HL-60/S4 treated with retinoic acid at 250 ng/mL for 4 days and 3 days (cell line): ENCODE results near the gene MACF1.

Experiments used
- in situ Hi-C: fragments of 300-500 bp; cut with MboI; formaldehyde crosslinking; loops from 2 replicates; pipeline ENCODE4 v1.7.0; 2022; ENCODE audit warnings: low sequenced_read_pairs

The MACF1 gene

DNA sequence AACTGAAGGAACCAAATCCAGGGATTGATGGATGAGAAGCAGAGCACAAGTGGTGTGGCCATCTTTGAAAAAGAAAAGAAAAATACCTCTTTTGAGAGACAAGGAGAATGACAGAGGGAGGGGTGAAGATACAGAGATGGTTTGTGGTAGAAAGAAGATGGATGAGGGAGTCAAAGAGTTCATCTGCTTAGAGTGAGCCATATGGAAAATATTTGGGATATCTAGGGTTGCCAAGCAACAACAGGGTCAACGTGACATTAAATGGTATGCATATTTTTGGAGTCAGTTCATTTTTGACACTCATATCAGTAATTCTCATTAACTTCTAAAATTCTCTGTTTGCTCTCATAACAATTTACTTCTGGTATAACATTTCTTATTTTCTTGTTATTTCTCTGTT, 50.7 kb downstream of the MACF1 start:
- in situ Hi-C loops: no loop called here

DNA sequence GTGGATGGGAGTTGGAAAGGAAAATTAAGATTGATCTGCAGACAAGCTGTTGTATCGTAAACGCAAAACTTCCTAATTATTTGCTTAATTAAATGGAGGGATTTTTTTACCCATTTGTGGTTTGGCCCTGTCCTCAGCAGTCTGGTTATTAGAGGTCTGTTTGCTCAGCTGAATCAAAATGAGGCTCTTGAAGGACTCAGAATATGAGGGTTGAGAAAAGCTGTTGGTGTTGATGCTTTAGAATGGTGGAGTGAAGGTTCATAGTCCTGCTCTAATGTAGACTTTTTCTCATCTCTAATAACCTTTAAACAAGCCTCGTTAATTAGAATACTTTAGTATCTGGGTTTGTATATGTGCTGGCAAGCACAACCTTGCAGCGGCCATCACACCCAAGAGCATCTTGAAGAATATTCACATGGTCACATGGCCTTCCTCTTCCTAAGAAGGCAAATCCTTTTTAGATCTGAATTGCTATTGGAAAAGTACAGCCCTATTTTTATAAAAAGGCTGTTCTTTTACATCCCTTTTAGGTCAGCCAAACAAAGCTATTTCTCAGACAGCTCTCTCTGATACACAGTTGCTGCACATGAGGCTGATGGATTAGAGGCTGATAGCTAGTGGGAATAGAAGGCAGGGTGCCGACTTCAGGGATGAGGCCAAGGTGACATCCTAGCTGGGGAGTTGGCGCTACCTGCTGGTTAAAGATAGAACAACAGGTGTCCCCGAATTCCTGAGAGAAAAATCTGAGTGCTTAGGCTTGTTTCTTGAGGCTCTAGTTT, 53.8 kb downstream of the MACF1 start:
- in situ Hi-C loops: no loop called here

DNA sequence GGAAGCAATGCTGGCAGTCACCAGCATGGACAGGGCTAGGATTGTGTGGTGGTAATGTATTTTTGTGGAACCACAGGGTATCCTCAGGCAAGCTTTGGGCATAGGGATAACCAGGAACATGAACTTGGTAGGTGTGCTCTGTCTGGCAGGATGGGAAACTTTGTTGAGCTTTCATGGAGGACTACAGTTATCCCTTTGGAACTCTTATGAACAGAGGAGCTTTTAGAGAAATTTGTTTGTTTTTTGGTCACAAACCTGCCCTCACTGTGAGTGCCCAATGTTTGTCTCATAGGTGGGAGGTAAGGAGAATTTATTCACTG, 54.4 kb downstream of the MACF1 start:
- in situ Hi-C loops: no loop called here

- in situ Hi-C loops: loop anchor here (10.0 kb wide), 2 partner anchors 77 to 167 kb away; no protein-coding TSS in a partner anchor
These were observed 57.3 kb downstream of the MACF1 start for GRCh38 chr1:39261712-39262221.

GRCh38 chr1:39262802-39263201, 58.3 kb downstream of the MACF1 start:
- in situ Hi-C loops: loop anchor here (10.0 kb wide), 2 partner anchors 78 to 168 kb away; no protein-coding TSS in a partner anchor

GRCh38 chr1:39266269-39266668, 61.8 kb downstream of the MACF1 start:
- in situ Hi-C loops: loop anchor here (10.0 kb wide), 2 partner anchors 81 to 171 kb away; no protein-coding TSS in a partner anchor

GRCh38 chr1:39266792-39267191, 62.3 kb downstream of the MACF1 start:
- in situ Hi-C loops: loop anchor here (10.0 kb wide), 2 partner anchors 82 to 172 kb away; no protein-coding TSS in a partner anchor

DNA sequence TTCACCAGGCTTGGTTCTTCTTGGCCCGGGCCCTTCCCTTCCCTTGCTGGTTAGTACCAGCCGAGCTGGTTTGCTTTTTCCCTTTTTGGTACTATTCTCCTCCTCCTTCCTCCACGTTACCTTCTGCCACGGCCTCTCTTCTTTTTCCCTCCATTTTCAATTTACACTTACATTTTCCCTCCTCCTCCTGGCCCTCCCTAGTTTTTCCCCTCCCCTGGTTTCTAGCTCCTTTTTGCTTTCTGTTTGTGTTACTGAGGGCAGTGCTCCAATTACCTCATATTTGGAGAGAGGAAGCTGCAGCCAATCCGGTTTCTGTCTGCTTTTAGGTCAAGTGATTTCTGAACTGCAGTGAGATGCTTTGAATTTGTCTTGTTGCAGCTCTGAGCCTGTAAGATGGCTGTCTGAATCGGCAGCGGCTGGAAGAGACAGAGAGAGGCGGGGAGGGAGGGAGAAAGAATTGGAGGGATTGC, 63.7 kb downstream of the MACF1 start:
- in situ Hi-C loops: loop anchor here (10.0 kb wide), 2 partner anchors 83 to 173 kb away; no protein-coding TSS in a partner anchor

DNA sequence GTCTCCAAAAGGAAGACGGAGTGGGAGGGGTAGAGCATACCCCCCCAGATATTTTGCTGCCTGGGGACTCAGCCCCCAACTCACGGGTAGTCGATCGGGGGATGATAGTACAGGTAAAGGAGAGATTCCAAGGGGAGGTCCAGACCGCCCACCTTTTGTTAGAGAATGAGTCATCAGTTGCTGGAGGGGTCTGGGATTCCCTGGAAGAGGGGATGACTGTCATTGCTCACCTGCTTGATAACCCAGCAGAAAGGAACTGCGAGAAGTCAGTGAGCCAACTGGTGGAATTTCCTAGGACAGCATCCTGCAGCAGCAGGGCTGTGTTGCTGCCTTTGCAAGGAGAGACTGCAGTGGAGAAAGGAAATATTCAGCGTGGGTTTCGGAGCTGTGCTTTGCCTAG, 64.4 kb downstream of the MACF1 start:
- in situ Hi-C loops: loop anchor here (10.0 kb wide), 2 partner anchors 84 to 174 kb away; no protein-coding TSS in a partner anchor

GRCh38 chr1:39269349-39269748, 64.9 kb downstream of the MACF1 start:
- in situ Hi-C loops: loop anchor here (10.0 kb wide), 2 partner anchors 85 to 175 kb away; no protein-coding TSS in a partner anchor

DNA sequence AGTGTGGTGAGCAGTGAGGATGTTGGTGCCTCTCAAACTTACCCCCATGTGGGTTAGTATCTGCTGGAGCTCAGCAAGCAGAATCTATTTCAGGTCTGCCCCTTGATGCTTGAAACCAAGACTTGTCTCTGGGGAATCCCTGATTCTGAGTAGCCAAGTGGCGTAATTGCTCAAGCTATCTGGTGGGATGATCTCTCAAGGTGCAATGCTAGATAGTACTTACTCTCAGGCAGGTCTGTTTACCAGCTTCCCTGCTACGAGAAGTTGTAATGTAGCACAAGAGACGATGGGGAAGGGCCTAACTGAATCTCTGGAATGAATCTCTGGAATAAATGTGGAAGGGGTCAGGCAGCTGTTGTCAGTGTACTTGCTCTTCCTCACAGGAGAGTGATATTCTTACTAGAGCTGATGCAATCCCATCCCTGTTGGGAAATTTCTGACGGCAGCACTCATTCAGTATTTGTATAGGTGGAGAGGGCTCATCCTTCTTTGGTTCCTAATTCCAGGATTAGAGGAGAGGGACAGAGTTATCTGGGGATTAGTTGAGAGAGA, 65.4 kb downstream of the MACF1 start:
- in situ Hi-C loops: loop anchor here (10.0 kb wide), 2 partner anchors 85 to 175 kb away; no protein-coding TSS in a partner anchor

DNA sequence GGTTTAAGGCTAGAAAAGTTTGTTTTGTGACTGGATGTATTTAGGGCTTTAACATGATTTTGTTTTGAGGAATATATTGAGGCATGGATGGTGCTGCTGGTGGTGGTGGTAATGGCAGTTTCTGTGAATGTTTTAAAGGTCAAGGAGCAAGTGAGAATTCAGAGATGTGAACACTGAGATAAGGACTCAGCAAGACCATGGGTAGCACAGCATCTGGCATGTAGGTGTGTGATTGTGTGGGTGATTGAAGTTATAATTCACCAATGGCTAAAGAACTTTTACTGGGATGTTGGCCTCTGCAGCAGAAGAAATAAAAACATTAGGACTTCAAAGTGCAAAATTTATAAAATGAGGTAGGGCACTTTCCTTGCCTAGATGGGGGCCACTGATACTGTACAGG, 65.9 kb downstream of the MACF1 start:
- in situ Hi-C loops: no loop called here

DNA sequence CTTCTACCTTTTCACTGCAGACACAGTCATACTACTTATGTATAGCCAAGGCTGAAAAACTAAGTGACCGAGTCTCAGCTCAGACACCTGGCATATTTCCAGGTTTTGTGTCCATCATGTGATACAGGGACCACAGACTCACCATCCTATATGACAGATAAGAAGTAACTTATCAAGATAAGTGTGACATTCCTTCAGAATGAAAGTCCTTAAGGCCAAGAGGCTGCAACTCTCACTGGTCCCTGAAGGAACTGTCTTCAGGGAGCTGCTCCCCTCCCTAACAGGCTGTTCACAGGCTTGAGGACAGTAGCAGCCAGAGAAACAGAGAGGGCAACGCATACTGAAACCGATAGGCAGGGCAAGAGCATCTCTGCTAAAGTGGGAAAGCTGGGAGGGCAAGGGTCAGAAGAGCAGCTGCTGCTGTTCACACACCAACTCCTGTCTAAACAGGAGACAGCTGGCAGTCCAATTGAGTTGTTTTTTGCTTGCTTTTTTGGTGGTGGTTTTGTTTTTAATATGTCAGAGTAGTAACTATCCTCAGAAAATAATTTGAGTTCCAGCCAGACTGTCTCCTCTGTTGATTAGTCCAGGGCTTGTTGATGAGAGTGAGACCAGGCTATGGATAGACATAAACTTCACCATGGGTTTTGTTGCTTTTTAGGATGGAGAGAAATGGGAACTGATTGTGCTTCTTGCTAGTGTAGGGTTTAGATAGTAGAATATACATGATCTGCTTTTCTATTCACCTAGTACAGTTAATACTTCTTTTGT, 67.7 kb downstream of the MACF1 start:
- in situ Hi-C loops: no loop called here

DNA sequence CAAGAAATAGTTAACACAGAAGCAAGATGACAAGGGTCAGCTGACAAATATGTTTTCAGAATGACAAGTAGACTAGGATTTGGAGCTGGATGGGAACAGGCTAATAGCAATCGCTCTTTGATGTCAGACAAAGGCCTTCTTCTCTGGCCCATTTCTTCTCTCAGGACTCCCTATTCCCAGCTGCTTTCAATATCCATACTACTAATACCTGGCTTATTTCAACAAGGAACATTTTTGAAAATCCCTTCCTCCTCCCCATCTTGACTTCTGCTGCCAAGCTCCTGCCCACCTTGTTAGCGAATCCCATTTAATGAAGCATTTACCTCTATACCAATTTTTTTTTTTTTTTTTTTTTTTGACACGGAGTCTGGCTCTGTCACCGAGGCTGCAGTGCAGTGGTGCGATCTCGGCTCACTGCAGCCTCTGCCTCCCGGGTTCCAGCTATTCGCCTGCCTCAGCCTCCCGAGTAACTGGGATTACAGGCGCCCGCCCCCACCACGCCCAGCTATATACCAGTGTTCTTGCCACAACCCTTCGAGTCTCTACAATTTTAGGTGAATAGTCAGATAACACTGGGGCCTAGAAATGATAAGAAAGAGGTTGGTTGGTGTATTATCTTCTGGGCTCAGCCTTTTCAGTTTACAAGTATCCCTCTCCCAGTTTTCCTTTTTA, 68.4 kb downstream of the MACF1 start:
- in situ Hi-C loops: no loop called here

- in situ Hi-C loops: no loop called here
These were observed 71.5 kb downstream of the MACF1 start for GRCh38 chr1:39275836-39276507.

DNA sequence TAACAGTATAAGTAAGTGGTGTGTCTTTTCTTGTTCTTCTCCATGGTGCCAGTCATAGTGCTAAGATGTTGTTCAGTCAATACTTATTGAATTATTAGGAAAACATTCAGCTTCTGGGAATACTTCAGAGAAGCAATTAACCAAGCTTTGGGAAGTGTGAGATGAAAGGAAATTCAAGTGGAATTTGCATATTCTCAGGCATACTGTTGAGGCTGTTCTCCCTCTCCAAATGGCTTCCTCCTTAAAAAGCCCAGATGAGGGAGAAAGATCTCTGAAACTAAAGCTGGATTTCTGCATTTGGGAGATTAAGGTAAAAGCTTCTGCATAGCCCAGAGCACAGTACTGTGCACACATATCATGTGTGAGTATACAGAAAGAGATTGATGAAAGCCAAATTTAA, 73.4 kb downstream of the MACF1 start:
- in situ Hi-C loops: no loop called here

GRCh38 chr1:39282537-39283216, 78.2 kb downstream of the MACF1 start:
- in situ Hi-C loops: no loop called here

DNA sequence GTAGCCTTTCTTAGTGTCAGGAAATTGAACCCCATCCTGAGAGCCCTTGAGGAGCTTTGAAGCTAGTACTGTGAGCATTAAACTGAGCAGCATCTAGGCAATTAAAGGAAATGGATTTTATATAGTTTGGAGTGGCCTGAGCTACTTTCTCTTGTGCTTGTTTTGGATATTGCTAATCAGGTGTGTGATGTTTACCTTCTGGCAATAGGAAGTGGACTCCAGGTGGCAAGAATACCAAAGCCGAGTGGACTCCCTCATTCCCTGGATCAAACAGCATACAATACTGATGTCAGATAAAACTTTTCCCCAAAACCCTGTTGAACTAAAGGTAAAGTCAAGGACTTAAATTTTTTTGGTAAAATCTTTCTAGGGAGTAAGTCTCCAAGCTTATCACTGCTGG, 79.4 kb downstream of the MACF1 start:
- in situ Hi-C loops: no loop called here

- in situ Hi-C loops: no loop called here
These were observed 83.0 kb downstream of the MACF1 start for GRCh38 chr1:39287541-39287940.
